GM18858 (cell line): ENCODE data around the gene METTL21A.

ENCODE experiments used
- ATAC-seq: cut with Tn5 transposase; IDR thresholded peaks from one replicate; pipeline ENCODE4 v1.9.1; 2021; ENCODE audit not compliant: unreplicated experiment

Gene METTL21A

DNA sequence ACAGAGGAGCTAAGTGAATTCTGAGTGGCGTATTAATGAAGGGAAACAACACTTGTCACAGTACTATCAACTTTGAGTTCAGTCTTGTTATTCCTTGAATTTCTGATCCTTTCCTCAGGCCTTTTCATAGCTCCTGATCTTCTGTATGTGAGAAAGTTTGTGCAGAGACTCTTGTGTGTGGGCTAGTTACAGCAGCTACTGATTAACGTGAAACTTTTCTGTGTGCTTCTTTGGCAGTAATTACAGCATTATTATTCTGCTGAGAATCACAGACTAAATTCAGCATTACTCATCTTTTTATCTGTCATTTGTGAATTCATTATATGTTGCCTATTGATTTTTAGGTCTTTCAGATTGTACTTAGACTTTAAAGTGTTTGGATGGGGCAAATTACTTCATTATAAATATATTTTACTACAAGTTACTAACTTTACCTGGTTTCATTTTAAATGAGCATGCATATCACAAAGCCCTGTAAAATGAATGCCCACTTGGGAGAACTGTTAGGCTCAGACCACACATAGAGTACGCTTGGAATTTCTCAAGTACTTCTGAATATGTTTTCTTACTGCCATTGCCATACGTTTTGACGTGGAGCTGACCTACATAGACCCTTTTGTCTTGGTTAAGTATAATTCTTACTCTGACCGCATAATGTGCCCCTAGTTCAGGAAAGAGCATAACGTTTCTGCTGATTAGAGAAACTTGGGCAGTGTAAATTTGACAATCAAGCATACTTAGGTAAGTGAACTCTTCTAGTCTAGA, 59.3 kb downstream of the METTL21A start:
- ATAC-seq = no peak
